ENCODE measurements around the gene CD151.

DNA sequence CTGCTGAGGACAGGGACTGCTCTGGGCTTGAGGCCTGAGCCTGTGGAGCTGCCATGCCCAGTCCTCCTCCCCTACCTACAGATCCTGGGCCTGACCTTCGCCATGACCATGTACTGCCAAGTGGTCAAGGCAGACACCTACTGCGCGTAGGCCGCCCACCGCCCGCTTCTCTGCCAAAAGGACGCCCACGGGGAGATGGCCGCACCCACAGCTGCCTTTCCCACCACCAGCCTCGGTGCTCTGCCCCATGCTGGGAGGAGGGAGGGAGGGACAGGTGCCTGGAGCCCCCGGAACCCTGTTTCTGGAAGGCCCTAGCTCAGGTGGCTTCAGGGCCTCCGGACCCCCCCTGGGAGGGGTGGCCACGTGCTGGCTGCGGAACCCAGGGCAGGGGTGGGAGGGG lies 33.7 kb downstream of the CD151 start:
- no peak for TF ChIP-seq POLR2A (IDR thresholded peaks at IDR 0.05)
- TF ChIP-seq, protein P1, sequence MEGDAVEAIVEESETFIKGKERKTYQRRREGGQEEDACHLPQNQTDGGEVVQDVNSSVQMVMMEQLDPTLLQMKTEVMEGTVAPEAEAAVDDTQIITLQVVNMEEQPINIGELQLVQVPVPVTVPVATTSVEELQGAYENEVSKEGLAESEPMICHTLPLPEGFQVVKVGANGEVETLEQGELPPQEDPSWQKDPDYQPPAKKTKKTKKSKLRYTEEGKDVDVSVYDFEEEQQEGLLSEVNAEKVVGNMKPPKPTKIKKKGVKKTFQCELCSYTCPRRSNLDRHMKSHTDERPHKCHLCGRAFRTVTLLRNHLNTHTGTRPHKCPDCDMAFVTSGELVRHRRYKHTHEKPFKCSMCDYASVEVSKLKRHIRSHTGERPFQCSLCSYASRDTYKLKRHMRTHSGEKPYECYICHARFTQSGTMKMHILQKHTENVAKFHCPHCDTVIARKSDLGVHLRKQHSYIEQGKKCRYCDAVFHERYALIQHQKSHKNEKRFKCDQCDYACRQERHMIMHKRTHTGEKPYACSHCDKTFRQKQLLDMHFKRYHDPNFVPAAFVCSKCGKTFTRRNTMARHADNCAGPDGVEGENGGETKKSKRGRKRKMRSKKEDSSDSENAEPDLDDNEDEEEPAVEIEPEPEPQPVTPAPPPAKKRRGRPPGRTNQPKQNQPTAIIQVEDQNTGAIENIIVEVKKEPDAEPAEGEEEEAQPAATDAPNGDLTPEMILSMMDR (IDR thresholded peaks at IDR 0.05) = no peak

All from sigmoid colon (tissue), 3 donors.